Stimulated activated CD4-positive, alpha-beta T cell treated with anti-CD3 and anti-CD28 coated beads, Interleukin-2, amount 100 ng/mL, for 48 hours (primary cell): ENCODE results near the gene FCRLB.
A peak's percentile ranks its signal among the peaks of the same experiment; 100 is the strongest.
"Not testable (repeated sequence)": the region's sequence is repeated elsewhere in the genome, so short reads cannot be mapped to it uniquely, and the experiment has no call there.

ENCODE experiments used
- DNase-seq, 2 donors: peaks; one replicate each; pipeline ENCODE4 v3.0.0-alpha.2; 2020

Gene FCRLB

GRCh38 chr1:161720422-161720821 is 922 bp upstream of the FCRLB start:
- no peak for DNase-seq

- DNase-seq: no peak
These were observed 497 bp downstream of the FCRLB start for GRCh38 chr1:161721738-161722343.

GRCh38 chr1:161722406-161722805 is 1.1 kb downstream of the FCRLB start:
- DNase-seq: no peak

- no peak for DNase-seq
These were observed 2.3 kb downstream of the FCRLB start for GRCh38 chr1:161723459-161724141.

GRCh38 chr1:161725258-161725907 is 4.0 kb downstream of the FCRLB start:
- not testable (repeated sequence) for DNase-seq

- DNase-seq: no peak
These were observed 4.6 kb downstream of the FCRLB start for GRCh38 chr1:161725908-161726472.

GRCh38 chr1:161726473-161727255 is 5.3 kb downstream of the FCRLB start:
- DNase-seq: peak; percentile 37 to 42

- peak in 1 of 2 donors; percentile 13 for DNase-seq
These were observed 6.0 kb downstream of the FCRLB start for GRCh38 chr1:161727256-161727924.

- DNase-seq: no peak
These were observed 7.3 kb downstream of the FCRLB start for GRCh38 chr1:161728376-161729226.

GRCh38 chr1:161730050-161730564 is 8.8 kb downstream of the FCRLB start:
- DNase-seq: peak; percentile 30 to 39

GRCh38 chr1:161731241-161731640 is 9.9 kb downstream of the FCRLB start:
- no peak for DNase-seq

- no peak for DNase-seq
These were observed 10.8 kb downstream of the FCRLB start for GRCh38 chr1:161731981-161732718.

- DNase-seq: no peak
These were observed 12.2 kb downstream of the FCRLB start for GRCh38 chr1:161733526-161733925.

- no peak for DNase-seq
These were observed 14.5 kb downstream of the FCRLB start for GRCh38 chr1:161735837-161736236.

- no peak for DNase-seq
These were observed 15.1 kb downstream of the FCRLB start for GRCh38 chr1:161736335-161736969.

- no peak for DNase-seq
These were observed 16.3 kb downstream of the FCRLB start for GRCh38 chr1:161737625-161738024.

- no peak for DNase-seq
These were observed 17.4 kb downstream of the FCRLB start for GRCh38 chr1:161738627-161739287.

- no peak for DNase-seq
These were observed 18.7 kb downstream of the FCRLB start for GRCh38 chr1:161739865-161740566.

- DNase-seq: no peak
These were observed 19.6 kb downstream of the FCRLB start for GRCh38 chr1:161740921-161741320.
